K562 (cell line): ENCODE results near the gene SLC25A21. TPM values are rescaled to one million over a fixed set of nuclear protein-coding genes. Genes with fewer than 3 reads are reported as not detected.

Source experiments
- ASH1L ChIP-seq: fragments of 450-650 bp; IDR thresholded peaks from 2 replicates; pipeline ENCODE4 v1.6.1; 2018; ENCODE audit warnings: borderline replicate concordance, mild to moderate bottlenecking, low read depth; ENCODE audit not compliant: partially characterized antibody
- DACH1 ChIP-seq: fragments of 450-650 bp; IDR thresholded peaks from 2 replicates; pipeline ENCODE4 v1.6.1; 2018; ENCODE audit not compliant: partially characterized antibody
- E2F3 ChIP-seq: fragments of 250-450 bp; sonication (Bioruptor Pico); IDR thresholded peaks from 2 replicates; pipeline ENCODE4 v1.4.0; 2020; ENCODE audit warnings: mild to moderate bottlenecking
- EP400 ChIP-seq: fragments of 450-650 bp; IDR thresholded peaks from 2 replicates; pipeline ENCODE4 v1.6.1; 2017; ENCODE audit warnings: antibody characterized with exemption, mild to moderate bottlenecking, moderate library complexity
- MAZ ChIP-seq, 2 experiments: fragments of 450-650 bp in 1 of 2; sonication (generic) in 1 of 2; formaldehyde crosslinking; IDR thresholded peaks in 1 of 2; conservative IDR thresholded peaks in 1 of 2; 2 replicates each; pipeline versions ENCODE4 v1.4.0 to v1.5.0; 2020; ENCODE audit warnings: mild to moderate bottlenecking in 1 of 2, missing genetic modification reagents in 1 of 2
- ZSCAN29 ChIP-seq: fragments of 450-650 bp; IDR thresholded peaks from 2 replicates; pipeline ENCODE4 v1.6.1; 2017
- polyA plus RNA-seq, 8 experiments: library from polyadenylated mRNA; depleted of rRNA in 4 of 8; stranded (reverse) in 5 of 8; unstranded in 3 of 8; fragments of >200 nt; fragmentation: Nextera tagmentation in 2 of 8; fragmentation: Illumina TruSeq in 1 of 8; extraction: Ambion mirVana in 2 of 8; extraction: Trizol in 1 of 8; gene quantifications; 2 replicates each; pipeline versions ENCODE4 v1.2.1 to v1.2.3, GENCODE V29; 2011 to 2014; ENCODE audit warnings: inconsistent platforms in 1 of 8, missing spikeins in 1 of 8
- total RNA-seq, 7 experiments: library from RNA; depleted of rRNA in 6 of 7; stranded (reverse); fragments of >200 nt in 6 of 7; fragmentation: Illumina TruSeq in 2 of 7; extraction: Trizol in 2 of 7; gene quantifications; 2 replicates each; pipeline versions ENCODE4 v1.2.1 to v1.2.3, GENCODE V29; 2011 to 2021; ENCODE audit warnings: low replicate concordance in 1 of 7
- TF ChIP-seq, protein P1 (sequence below), 2 experiments: fragments of 450-650 bp; formaldehyde crosslinking in 1 of 2; IDR thresholded peaks; 2 replicates each; pipeline versions ENCODE4 v1.4.0 to v1.6.1; 2014 to 2020; ENCODE audit warnings: mild to moderate bottlenecking in 2 of 2, borderline replicate concordance in 1 of 2, low read depth in 1 of 2
- TF ChIP-seq, protein P2 (sequence below), 3 experiments: IDR thresholded peaks in 2 of 3; conservative IDR thresholded peaks in 1 of 3; 2 replicates each; pipeline ENCODE4 v1.5.1; 2011 to 2012; ENCODE audit warnings: low read length in 3 of 3, mild to moderate bottlenecking in 3 of 3, control low read depth in 2 of 3, improper control_type of control experiment in 1 of 3, inconsistent platforms in 1 of 3, low read depth in 1 of 3, mixed read lengths in 1 of 3, moderate library complexity in 1 of 3; ENCODE audit not compliant: insufficient read depth in 2 of 3
- TF ChIP-seq, protein P3 (sequence below): IDR thresholded peaks from 2 replicates; pipeline ENCODE4 v1.6.1; 2012; ENCODE audit warnings: low read depth, low read length, improper control_type of control experiment, borderline replicate concordance
- TF ChIP-seq, protein P4 (sequence below): fragments of 250-450 bp; sonication (Bioruptor Pico); IDR thresholded peaks from 2 replicates; pipeline ENCODE4 v1.5.0; 2021; ENCODE audit warnings: mild to moderate bottlenecking, moderate library complexity

SLC25A21 gene
- total and polyA plus RNA-seq, 9 of the 15 experiments (the other 6 are each of a cell fraction or from before 2014, with no cell fraction given), result 15.2 to 46.7 (median 28.7) TPM

DNA sequence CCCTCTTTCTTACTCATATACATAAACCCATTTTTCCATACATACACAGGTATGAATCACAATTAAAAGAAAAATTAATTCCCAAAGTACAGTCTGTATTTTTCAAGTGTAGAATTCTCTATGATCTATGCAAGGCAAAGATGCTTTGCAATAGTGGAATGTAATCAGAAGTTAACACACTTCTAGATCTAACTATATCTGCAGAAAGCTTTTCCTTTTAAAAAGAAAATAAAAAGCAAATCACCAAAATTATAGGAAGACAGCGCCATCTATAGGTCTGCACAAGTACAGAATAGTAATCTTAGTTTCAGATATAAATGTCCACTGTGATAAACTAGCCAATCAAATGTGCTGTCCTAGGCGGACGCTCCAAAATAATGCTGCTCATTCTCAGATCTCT lies 22.0 kb downstream of the SLC25A21 start (continued):
- TF ChIP-seq, protein P1, sequence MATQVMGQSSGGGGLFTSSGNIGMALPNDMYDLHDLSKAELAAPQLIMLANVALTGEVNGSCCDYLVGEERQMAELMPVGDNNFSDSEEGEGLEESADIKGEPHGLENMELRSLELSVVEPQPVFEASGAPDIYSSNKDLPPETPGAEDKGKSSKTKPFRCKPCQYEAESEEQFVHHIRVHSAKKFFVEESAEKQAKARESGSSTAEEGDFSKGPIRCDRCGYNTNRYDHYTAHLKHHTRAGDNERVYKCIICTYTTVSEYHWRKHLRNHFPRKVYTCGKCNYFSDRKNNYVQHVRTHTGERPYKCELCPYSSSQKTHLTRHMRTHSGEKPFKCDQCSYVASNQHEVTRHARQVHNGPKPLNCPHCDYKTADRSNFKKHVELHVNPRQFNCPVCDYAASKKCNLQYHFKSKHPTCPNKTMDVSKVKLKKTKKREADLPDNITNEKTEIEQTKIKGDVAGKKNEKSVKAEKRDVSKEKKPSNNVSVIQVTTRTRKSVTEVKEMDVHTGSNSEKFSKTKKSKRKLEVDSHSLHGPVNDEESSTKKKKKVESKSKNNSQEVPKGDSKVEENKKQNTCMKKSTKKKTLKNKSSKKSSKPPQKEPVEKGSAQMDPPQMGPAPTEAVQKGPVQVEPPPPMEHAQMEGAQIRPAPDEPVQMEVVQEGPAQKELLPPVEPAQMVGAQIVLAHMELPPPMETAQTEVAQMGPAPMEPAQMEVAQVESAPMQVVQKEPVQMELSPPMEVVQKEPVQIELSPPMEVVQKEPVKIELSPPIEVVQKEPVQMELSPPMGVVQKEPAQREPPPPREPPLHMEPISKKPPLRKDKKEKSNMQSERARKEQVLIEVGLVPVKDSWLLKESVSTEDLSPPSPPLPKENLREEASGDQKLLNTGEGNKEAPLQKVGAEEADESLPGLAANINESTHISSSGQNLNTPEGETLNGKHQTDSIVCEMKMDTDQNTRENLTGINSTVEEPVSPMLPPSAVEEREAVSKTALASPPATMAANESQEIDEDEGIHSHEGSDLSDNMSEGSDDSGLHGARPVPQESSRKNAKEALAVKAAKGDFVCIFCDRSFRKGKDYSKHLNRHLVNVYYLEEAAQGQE (IDR thresholded peaks at IDR 0.05; ENCODE audit: borderline replicate concordance), result peak; percentile 31; the same call in 1 of the 2 replicates
- TF ChIP-seq, protein P1 (CRISPR knock-in tag; IDR thresholded peaks at IDR 0.05; ENCODE audit: low read depth), result no peak
- TF ChIP-seq MAZ (CRISPR knock-in tag; conservative IDR thresholded peaks at IDR 0.05 in 1 of 2, IDR thresholded peaks at IDR 0.05 in 1 of 2), result no peak
- TF ChIP-seq ASH1L, result no peak
- TF ChIP-seq ZSCAN29, result no peak
- TF ChIP-seq DACH1, result no peak
- TF ChIP-seq, protein P2, sequence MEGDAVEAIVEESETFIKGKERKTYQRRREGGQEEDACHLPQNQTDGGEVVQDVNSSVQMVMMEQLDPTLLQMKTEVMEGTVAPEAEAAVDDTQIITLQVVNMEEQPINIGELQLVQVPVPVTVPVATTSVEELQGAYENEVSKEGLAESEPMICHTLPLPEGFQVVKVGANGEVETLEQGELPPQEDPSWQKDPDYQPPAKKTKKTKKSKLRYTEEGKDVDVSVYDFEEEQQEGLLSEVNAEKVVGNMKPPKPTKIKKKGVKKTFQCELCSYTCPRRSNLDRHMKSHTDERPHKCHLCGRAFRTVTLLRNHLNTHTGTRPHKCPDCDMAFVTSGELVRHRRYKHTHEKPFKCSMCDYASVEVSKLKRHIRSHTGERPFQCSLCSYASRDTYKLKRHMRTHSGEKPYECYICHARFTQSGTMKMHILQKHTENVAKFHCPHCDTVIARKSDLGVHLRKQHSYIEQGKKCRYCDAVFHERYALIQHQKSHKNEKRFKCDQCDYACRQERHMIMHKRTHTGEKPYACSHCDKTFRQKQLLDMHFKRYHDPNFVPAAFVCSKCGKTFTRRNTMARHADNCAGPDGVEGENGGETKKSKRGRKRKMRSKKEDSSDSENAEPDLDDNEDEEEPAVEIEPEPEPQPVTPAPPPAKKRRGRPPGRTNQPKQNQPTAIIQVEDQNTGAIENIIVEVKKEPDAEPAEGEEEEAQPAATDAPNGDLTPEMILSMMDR (IDR thresholded peaks at IDR 0.05 in 2 of 3, conservative IDR thresholded peaks at IDR 0.05 in 1 of 3; ENCODE audit: insufficient read depth in 2 of 3, low read depth in 1 of 3, low read length in 3 of 3), result peak; percentile 43 to 71 (median 52); a peak in 4 of 6 replicates
- TF ChIP-seq, protein P3, sequence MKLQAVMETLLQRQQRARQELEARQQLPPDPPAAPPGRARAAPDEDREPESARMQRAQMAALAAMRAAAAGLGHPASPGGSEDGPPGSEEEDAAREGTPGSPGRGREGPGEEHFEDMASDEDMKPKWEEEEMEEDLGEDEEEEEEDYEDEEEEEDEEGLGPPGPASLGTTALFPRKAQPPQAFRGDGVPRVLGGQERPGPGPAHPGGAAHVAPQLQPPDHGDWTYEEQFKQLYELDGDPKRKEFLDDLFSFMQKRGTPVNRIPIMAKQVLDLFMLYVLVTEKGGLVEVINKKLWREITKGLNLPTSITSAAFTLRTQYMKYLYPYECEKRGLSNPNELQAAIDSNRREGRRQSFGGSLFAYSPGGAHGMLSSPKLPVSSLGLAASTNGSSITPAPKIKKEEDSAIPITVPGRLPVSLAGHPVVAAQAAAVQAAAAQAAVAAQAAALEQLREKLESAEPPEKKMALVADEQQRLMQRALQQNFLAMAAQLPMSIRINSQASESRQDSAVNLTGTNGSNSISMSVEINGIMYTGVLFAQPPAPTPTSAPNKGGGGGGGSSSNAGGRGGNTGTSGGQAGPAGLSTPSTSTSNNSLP, result peak; percentile 66
- TF ChIP-seq, protein P4, sequence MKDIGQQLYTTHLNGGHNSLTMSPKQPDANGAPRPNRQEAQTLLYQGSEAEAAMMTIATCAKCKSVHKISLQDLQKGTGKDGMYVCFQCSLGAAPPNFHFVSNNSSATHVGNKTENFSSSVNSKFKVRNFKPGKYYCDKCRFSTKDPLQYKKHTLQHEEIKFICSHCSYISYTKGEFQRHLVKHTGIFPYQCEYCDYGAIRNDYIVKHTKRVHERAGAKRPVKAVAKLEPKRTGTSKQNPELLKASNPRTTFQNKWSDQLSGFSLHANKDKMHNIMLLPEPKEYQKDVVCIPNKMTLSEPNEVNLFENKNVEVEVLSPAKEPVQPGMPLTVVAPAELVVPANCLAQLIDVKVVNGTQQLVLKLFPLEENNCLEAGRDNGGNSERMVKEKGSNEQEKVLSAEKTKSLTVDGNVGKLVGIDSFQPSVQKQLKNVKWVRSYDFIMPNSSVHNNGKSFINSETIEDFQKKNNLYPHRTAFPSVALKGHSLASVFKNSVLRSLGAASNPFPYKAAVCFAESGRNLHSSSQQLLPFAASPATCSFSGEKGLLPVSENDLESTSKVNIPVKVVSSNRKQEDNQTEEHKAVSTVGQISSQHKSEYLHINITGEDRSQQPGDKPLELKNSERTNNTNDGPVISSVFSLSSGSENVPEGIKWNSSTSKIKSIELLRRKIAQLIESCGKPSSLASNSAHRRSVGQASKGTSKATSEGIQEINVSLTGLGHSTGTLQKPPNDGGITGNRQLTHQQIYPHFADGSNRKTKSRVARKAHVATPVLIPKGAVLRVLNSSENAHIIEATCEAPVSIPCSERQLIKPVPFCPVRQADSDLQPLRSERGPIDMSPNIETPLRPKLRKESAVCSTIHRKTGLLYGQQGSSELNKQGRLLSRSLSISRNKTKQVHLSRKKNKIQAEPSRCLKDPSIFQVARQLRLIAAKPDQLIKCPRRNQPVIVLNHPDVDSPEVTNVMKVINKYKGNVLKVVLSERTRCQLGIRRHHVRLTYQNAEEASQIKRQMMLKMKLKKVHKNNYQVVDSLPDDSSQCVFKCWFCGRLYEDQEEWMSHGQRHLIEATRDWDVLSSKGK (CRISPR knock-in tag), result no peak
- no peak for TF ChIP-seq E2F3 (CRISPR knock-in tag)
- TF ChIP-seq EP400, result 0 out of 2 replicates have a peak, but pooled peaks have one; percentile 13
